Measurements from ENCODE around the gene CTSC.

The CTSC gene

DNA sequence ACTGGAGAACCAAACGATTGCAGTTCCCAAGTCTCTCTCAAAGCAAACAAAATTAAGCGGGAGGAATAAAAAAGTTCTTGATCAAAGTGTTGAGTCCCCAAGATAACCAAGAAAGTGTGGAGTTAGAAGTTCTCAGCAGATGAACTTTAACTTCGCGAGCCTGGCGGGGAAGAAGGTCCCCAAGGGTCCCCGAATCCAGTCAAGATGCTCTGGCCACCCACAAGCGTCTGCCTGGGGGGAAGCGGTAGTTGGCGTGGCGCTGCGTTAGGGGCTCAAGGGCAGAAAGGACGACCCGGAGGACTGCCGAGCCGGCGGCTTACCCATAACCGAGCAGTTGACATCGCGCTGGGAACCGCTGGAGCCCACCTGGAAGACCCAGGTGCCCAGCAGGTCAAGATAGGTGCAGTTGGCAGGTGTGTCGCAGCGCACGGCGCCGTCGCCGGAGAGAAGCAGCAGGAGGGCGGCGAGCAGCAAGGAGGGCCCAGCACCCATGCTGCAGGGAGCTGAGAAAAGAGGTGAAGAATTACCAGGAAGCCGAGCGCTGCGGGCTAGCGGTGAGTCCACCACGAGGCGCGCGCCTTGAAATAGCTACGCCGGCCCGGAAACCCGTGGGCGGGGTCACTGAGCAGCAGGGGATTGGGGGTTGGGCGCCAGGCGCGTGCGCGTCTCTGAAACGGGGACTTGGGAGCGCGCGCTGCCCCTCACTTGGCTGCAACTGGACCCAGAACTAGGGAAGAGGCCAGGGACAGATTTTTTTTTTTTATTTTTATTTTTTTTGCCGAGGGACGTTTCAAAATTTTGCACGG, at the start of gene CTSC:
CTSC (minus strand) TSS at position 556 of the 806 bp plus-strand sequence; CDS start at position 492, 64 bp downstream.
- DNase-seq: peak; percentile 100

DNA sequence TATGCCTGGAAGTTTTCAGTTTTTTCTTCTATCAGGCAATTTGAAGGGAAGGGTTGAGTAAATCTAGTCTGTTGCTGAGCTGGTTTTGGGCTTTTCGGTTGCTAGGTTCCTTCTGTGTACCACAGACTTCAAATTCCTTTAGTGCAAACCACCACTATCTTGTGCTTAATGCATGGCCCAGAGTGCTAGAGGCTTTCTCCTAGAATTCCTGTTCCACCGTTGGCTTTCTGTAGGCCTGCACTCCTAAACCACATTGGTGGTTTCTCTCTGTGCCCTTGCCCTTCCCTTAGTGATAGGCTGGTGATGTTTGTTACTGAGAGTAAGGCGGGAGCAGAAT, 47.1 kb upstream of the CTSC start:
- DNase-seq: no peak

- no peak for DNase-seq
These were observed 46.6 kb upstream of the CTSC start for GRCh38 chr11:88384004-88384668.

DNA sequence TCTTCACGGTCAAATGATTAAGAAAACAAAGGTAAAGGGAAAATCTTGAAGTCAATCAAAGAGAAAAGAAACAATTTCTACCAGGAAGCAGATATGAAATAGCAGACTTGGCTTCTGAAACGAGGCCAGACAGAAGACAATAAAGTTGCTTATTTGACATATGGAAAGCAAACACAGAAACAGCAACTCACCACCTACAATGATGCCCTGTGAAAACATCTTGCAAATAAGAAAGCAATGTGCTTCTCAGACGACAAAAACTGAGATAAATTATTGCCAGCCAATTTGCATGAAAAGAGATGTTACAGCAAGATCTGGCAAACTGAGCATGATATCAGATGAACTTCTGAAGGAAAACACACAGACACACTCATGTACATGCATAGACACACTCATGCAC, 45.9 kb upstream of the CTSC start:
- DNase-seq: no peak

DNA sequence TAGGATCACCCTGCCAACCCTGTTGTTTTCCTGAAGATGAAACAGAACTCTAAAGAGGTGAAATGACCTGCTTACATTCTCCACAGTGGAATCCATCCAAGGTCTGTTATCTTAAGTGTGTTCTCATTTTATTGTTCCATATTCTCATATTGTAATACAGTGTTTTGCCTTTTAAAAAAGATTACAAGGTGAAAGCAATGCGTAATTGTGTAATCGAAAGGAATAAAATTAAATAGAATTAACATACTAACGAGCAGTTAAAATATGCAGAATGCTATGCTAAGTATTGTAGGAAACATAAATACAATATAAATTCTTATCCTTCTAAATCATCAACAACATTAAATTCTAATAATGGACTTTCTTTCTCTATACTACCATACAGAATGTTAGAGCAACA, 41.6 kb upstream of the CTSC start:
- DNase-seq: no peak

DNA sequence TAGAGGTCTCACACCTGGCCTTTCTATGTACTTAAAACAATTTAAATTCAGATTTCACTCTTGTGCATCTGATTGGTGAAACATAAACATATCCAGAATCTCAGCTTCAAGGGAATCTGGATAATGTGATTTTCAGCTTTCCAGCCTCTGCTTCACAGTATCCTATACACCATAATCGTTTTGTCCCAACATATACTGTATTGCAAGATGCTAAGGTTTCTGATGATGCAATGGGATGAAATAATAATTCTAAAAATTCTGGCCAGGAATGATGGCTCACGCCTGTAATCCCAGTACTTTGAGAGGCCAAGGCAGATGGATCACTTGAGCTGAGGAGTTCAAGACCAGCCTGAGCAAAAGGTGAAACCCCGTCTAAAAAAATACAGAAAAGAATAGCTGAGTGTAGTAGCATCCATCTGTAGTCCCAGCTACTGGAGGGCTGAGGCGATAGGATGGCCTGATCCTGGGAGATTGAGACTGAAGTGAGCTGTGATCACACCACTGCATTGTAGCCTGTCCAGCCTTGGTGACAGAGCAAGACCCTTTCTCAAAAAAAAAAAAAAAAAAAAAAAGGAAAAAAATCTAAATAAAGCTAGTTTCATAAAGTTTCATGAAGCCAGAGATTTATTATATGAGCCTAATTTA, 41.0 kb upstream of the CTSC start:
- DNase-seq: peak; percentile 90

DNA sequence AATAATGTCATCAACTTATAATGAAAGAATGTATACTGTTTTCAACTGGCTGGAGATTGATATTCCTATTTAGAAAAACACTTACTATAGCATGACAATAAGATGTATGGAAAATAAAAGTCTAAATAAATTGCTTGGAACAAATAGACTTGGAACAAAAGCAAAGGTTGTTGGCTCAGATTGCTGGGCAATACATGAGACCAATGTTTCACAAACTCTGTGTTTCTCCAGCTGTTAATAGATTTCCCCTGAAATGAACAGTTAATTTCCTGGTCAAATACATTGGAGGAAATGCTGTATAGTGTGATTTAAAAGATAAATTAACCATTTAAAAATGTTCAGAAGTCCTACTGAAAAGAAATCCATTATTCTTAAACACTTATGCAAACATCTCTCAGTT, 40.1 kb upstream of the CTSC start:
- DNase-seq: no peak

- DNase-seq: no peak
These were observed 39.6 kb upstream of the CTSC start for GRCh38 chr11:88377144-88377543.

DNA sequence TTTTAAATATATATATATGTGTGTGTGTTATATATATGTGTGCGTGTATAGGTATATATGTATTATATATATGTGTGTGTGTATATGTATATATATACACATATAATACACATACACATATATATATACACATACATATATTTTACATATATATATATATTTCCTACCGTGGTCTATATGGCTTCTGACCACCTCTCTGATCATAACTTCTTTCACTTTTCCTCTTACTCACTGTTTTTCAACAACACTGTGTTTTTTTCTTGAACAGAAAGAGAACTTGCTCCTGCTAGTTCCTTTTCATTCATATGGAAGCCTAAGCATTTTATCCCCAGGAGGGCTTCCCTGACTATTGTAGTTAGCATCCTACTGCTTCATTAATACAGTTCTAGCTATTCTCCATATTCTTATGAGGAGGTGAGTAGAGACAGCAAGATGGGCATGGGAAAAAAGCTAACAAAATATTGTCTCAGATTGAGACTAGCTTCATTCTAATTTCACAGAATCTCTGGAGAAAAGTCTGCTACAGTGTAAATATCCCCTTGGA, 38.5 kb upstream of the CTSC start:
- DNase-seq: no peak

- no peak for DNase-seq
These were observed 33.2 kb upstream of the CTSC start for GRCh38 chr11:88370782-88371181.

- no peak for DNase-seq
These were observed 29.8 kb upstream of the CTSC start for GRCh38 chr11:88367310-88367709.

DNA sequence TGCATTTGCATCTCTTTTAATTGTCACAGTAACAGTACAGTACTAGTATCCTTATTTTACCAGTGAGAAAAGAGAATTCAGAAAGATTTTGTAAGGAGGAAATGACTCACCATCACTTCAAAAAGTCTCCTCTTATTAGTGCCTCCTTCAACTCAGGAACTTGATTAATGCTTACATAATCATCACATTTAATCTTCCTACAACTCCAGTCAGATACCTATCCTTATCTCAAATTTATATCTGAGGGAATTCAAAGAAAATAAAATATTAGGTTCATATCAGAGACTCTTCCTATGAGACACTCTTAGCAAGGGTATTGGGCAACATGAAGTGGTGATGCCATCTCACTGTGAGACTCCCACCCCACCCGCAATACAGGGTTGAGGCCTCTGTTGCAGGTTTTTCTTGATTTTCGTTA, 26.1 kb upstream of the CTSC start:
- DNase-seq: peak; percentile 61

DNA sequence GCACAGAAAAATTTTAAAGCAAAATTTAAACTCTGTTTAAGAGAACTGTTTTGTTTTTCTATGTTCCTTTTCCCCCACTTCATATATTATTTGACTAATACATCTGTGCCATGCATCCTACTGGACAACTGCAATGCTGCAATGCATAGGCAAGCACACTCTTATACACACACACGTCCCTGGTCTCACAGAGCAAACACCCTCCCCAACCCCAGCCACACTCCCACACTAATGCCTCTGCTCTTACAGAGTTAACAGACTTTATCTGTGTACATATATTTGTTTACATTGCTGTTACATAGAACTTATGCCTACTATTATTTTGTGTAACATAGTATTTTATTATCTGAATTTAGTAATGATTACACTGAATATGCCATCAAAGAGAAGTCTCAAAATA, 25.5 kb upstream of the CTSC start:
- DNase-seq: peak; percentile 51

- no peak for DNase-seq
These were observed 22.6 kb upstream of the CTSC start for GRCh38 chr11:88360141-88360540.

DNA sequence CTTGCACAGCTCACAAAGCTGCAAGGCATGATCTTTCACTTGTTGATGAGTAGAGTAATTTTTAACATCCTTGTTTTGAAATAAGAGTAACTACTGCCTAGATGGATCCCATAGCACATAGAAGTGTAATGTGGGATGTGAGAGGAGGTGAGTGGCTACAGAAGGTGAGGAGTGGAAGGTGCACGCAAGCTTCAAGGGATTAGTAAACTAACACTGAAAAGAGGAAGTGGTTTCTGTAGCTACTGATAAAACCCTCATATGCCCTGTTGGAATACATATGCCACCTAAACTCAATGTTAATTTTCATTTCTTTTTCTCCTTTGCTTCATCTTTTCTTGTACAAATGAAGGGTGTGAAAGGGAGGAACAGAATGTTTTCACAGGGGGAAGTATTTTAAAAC, 22.0 kb upstream of the CTSC start:
- peak; percentile 98 for DNase-seq

DNA sequence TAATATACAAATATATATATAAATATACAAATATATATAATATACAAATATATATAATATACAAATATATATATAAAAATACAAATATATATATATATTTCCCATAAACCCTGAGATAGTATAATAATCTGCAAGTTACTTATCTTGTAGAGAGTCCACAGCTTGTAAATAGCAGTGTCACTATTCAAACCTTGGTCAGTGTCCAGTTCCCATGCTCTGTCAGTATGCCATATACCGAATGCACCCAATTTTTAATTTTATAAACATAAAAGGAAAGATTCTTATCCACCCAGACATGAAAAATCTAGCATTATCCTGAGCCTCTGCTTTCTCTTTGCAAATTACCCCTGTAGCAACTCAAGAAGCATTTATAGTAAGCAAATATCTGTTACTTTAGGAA, 21.6 kb upstream of the CTSC start:
- DNase-seq: peak; percentile 95

- peak; percentile 87 for DNase-seq
These were observed 20.5 kb upstream of the CTSC start for GRCh38 chr11:88358040-88358431.

- DNase-seq: peak; percentile 92
These were observed 19.9 kb upstream of the CTSC start for GRCh38 chr11:88357323-88358039.

GRCh38 chr11:88355887-88356286, 18.4 kb upstream of the CTSC start:
- DNase-seq: peak; percentile 65

GRCh38 chr11:88354912-88355311, 17.4 kb upstream of the CTSC start:
- peak; percentile 83 for DNase-seq

GRCh38 chr11:88353835-88354496, 16.4 kb upstream of the CTSC start:
- peak; percentile 81 for DNase-seq

DNA sequence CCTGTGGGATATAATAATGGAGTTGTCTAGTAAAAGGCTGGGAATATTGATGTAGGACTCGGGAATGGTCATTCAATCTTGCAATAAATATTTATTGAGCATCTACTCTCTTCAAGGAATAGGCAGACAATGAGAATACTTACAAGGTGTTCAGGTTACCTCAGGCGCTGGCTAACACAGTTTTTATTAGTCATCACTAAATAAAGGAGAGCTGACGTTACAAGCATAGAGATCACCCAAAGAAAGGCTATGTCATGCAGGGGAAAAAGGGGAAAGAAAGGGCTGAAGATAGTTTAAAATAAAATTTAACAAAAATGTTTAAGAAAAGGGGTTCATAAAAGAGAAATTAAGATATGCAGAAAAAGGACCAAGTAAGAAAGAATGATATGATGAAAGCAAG, 15.8 kb upstream of the CTSC start:
- DNase-seq: no peak

DNA sequence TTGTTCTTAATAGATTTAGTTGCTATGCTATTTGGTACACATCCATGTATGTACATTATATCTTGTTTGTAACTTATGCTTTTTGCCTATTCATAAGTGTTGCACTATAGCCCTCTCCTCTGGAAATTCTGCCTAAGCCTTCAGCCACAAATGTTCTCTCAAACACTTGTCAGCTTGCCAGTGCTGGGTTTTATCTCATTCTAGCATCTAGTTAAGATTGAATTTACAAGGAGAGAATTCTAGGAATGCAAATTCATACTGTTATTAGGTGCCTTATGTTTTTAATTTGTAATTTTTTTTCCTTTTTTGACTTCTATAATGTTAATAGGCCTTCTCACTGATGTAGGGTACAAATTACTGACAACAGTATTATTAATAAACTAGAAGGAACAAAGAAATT, 14.6 kb upstream of the CTSC start:
- DNase-seq: peak; percentile 90
